Brain microvascular endothelial cell (primary cell): ENCODE measurements around the gene GNG8.

ENCODE experiments used
- DNase-seq: peaks from one replicate; pipeline ENCODE4 v3.0.0-alpha.2; 2020
- H3K27ac ChIP-seq: fragments of 250-450 bp; sonication (Bioruptor Pico); 2 replicates; pipeline ENCODE4 v1.5.1; 2020; ENCODE audit warnings: mild to moderate bottlenecking, moderate library complexity
- H3K27me3 ChIP-seq: fragments of 250-450 bp; sonication (Bioruptor Pico); replicated peaks from 2 replicates; pipeline ENCODE4 v1.5.1; 2020; ENCODE audit warnings: mild to moderate bottlenecking
- H3K36me3 ChIP-seq: fragments of 250-450 bp; sonication (Bioruptor Pico); replicated peaks from 2 replicates; pipeline ENCODE4 v1.5.1; 2020; ENCODE audit warnings: mild to moderate bottlenecking
- H3K4me3 ChIP-seq: 2 replicates; pipeline ENCODE4 v1.5.1; 2011; ENCODE audit warnings: low read depth, mild to moderate bottlenecking, control low read depth, low read length, moderate library complexity
- in situ Hi-C: cut with HindIII; loops from 2 replicates; pipeline ENCODE4 v1.10.0; 2017; ENCODE audit warnings: low sequenced_read_pairs, low pct_ligation_motif_present
- TF ChIP-seq, protein P1 (sequence below): IDR thresholded peaks from 2 replicates; pipeline ENCODE4 v1.5.1; 2011; ENCODE audit warnings: low read depth, mild to moderate bottlenecking, moderate library complexity, low read length, control low read depth, inconsistent platforms; ENCODE audit errors: missing control alignments

GNG8 gene

DNA sequence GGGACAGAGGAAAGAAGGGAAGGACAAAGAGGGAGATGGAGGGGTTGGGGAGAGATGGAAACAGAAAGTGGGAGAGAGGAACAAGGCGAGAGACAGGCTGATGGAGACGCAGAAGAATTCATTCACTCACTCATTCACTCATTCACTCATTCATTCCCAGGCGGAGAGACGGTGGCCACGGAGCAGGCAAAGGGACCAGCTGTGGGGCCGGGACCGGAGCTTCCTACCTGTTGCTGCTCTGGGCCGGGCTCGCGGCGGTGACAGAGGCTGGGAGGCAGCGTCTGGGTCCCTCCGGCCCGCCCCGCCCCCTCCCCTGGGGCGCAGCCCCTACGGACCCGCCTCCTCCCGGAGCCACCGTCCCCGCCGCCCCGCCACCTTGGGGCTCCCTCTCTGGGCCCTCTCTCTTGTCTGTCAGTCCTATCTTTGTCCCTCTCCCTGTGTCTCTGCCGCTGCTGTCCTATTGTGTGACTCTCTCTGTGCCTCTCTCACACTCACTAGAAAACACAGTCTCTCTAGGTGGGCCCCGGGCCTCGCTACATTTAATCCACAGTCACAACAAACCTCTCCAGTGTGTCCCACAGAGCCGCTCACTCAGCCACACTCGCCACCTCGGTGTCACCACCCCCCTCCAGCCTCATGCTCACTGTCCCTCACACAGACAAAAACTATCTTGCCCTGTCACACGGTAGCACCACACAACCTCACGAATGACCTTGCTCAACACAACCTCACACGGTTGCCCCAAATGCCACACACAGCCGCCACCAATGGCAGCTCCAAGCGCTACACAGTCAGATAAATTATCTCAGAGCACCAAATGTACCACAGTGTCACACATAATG lies at the start of gene GNG8:
TSS of gene GNG8 (minus strand) at position 283 of the 842 bp plus-strand sequence. CDS start 1,520 bp downstream, outside the sequence.
- no peaks in the 10 kb centered on the region for H3K36me3 ChIP-seq
- TF ChIP-seq, protein P1, sequence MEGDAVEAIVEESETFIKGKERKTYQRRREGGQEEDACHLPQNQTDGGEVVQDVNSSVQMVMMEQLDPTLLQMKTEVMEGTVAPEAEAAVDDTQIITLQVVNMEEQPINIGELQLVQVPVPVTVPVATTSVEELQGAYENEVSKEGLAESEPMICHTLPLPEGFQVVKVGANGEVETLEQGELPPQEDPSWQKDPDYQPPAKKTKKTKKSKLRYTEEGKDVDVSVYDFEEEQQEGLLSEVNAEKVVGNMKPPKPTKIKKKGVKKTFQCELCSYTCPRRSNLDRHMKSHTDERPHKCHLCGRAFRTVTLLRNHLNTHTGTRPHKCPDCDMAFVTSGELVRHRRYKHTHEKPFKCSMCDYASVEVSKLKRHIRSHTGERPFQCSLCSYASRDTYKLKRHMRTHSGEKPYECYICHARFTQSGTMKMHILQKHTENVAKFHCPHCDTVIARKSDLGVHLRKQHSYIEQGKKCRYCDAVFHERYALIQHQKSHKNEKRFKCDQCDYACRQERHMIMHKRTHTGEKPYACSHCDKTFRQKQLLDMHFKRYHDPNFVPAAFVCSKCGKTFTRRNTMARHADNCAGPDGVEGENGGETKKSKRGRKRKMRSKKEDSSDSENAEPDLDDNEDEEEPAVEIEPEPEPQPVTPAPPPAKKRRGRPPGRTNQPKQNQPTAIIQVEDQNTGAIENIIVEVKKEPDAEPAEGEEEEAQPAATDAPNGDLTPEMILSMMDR = no peak
- no peak within 1 kb of the TSS for H3K4me3 ChIP-seq
- peaks cover 7% of the 10 kb centered on the region for H3K27me3 ChIP-seq
- no peak for DNase-seq
- in situ Hi-C loops = no loop called here
- no peak within 1 kb of the TSS for H3K27ac ChIP-seq

GRCh38 chr19:46685189-46685588 lies 49.2 kb upstream of the GNG8 start:
- no peak for DNase-seq
- Histone ChIP-seq H3K36me3 (peaks cover 60% of the 10 kb centered on the region), H3K27ac (no peak overlapping the region), H3K27me3 (no peaks in the 10 kb centered on the region), H3K4me3 (no peak overlapping the region)
- TF ChIP-seq, protein P1 = no peak
- in situ Hi-C loops = no loop called here

- TF ChIP-seq, protein P1 = no peak
- in situ Hi-C loops = no loop called here
These were observed 42.2 kb upstream of the GNG8 start for GRCh38 chr19:46678110-46678732.

GRCh38 chr19:46674416-46675178 lies 38.6 kb upstream of the GNG8 start:
- no peak for DNase-seq
- H3K27me3 ChIP-seq = no peaks in the 10 kb centered on the region
- H3K36me3 ChIP-seq = peaks cover 48% of the 10 kb centered on the region
- TF ChIP-seq, protein P1 = no peak
- H3K4me3 ChIP-seq = no peak overlapping the region
- in situ Hi-C loops = no loop called here
- no peak overlapping the region for H3K27ac ChIP-seq

More at GRCh38 chr19:46678110-46678732, 42.2 kb upstream of the GNG8 start:
- DNase-seq = no peak
- Histone ChIP-seq H3K4me3 (no peak overlapping the region), H3K27me3 (no peaks in the 10 kb centered on the region), H3K36me3 (peaks cover 53% of the 10 kb centered on the region), H3K27ac (no peak overlapping the region)

DNA sequence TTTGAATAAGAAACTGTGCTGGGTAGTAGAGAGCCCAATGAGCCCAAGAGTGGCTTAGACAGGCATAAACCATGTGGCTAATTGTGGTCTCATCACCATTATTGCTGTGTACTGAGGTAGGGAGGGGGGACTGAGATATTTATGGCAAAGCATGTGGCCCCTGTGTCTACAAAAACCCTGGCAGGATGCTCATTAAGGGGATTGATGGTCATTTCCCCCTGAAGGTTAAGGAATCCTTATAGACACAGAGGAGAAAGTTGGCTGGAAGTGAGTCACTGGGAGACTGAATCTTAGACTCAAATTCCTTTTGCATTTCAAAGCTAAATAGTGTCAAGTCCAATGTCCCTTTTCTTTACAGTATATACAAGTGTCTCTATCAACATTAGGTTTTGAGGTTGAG lies 34.8 kb upstream of the GNG8 start:
- Histone ChIP-seq H3K4me3 (no peak overlapping the region), H3K27me3 (no peaks in the 10 kb centered on the region), H3K27ac (no peak overlapping the region), H3K36me3 (peaks cover 25% of the 10 kb centered on the region)
- DNase-seq = no peak
- in situ Hi-C loops = no loop called here
- TF ChIP-seq, protein P1 = no peak
